ENCODE data around the gene CNTN5.

Gene CNTN5

DNA sequence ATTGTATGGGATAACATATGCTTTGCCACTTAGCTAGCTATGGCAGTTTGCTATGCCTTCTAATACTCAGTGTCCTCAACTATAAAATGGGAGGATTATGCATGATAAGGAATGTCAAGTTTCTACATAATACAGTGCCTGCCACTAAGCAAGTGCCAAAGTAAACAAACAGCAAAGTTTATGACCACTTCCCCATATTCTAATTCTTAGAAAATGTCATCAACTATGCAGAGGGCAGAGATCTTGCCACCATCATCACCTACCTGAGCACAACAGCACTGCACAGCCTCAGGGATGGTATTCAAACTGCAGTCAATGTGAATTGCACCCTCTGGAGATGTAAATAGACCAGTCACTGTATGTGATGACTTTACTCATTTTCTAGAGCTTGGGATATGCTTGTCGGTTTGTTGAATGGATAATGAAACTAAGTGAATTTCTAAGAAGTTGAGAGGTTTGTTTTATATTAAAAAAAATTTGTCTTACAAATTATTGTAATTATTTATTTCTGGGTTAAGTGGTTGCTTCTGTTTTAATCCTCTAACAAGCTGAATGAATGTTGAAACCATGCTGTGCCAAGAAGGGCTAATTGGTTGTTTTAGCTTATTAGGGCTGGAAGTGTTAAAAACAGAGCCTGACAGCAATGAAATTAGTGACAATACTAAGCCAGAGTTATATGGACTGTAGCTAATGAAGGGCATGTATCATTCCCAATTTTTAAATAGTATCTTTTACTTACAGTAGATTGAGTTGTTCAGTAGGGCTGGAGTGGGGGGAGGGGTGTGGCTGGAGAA is 398.4 kb downstream of the CNTN5 start:
- Histone ChIP-seq H3K4me3 (no peak overlapping the region), H3K4me1 (no peaks in the 10 kb centered on the region), H3K27ac (no peak overlapping the region), H3K9me3 (no peaks in the 10 kb centered on the region), H3K36me3 (no peaks in the 10 kb centered on the region), H3K27me3 (no peaks in the 10 kb centered on the region)
- intact Hi-C loops (cut with DNase I; ENCODE audit: low total_unique reads) = no loop called here
- no peak for DNase-seq
- TF ChIP-seq, protein P1, sequence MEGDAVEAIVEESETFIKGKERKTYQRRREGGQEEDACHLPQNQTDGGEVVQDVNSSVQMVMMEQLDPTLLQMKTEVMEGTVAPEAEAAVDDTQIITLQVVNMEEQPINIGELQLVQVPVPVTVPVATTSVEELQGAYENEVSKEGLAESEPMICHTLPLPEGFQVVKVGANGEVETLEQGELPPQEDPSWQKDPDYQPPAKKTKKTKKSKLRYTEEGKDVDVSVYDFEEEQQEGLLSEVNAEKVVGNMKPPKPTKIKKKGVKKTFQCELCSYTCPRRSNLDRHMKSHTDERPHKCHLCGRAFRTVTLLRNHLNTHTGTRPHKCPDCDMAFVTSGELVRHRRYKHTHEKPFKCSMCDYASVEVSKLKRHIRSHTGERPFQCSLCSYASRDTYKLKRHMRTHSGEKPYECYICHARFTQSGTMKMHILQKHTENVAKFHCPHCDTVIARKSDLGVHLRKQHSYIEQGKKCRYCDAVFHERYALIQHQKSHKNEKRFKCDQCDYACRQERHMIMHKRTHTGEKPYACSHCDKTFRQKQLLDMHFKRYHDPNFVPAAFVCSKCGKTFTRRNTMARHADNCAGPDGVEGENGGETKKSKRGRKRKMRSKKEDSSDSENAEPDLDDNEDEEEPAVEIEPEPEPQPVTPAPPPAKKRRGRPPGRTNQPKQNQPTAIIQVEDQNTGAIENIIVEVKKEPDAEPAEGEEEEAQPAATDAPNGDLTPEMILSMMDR (IDR thresholded peaks at IDR 0.05) = no peak

DNA sequence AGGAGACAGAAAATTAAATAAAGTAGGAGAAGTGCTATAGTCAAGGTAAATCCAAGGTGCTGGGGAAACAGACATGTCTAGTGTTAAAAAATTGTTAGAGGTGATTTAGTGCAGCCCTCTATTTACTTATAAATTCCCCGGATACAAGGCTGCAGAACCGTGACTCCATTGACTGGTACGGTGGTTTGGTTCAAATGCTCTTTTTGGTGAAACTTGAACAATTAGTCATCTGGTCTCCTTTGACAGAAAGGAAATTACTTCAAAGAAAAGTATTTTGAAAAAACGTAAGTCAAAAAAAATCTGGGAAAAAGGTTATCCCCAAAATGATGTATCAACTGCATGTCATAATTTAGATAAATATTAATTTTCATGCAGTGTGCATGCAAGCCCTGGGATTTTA is 399.2 kb downstream of the CNTN5 start:
- intact Hi-C loops (cut with DNase I; ENCODE audit: low total_unique reads) = no loop called here
- DNase-seq = no peak
- Histone ChIP-seq H3K27me3 (no peaks in the 10 kb centered on the region), H3K4me1 (no peaks in the 10 kb centered on the region), H3K9me3 (no peaks in the 10 kb centered on the region), H3K4me3 (no peak overlapping the region), H3K36me3 (no peaks in the 10 kb centered on the region), H3K27ac (no peak overlapping the region)
- TF ChIP-seq, protein P1 (IDR thresholded peaks at IDR 0.05) = no peak

DNA sequence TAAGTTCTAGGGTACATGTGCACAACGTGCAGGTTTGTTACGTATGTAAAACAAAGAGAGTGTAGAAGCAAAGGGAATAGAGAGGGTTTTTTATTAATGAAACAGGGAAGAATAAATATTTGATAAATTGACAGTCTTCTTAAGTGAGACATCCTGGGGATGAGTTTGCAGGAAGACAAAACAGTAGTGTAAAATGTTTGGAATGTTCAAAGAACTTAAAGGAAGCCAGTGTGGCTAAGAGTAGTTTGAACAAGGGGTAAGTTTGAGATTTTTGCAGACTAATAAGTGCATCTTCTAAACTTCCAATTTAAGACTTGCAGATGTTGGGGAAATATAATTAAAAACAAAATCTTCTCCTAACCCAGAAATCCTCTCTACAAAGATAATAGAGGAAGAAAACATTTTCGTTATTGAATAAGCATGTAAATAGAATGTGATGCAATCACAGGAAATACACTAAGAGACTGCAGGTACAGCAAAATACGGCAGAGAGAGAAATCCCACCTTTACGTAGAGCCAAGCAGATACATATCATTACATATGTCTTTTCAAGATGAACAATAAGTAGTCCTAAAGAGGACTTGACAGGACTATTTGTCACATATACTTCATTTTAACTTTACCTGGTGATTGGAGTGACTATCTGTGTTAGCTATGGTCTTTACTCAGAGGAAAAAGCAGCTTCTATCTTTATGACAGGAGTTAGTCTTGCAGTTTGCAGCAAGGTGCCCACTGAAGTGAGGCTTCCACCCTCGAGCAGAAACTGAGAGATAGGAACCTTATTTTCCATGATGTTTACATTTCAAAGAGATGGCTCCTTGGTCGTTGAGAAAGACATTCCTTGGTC is 402.1 kb downstream of the CNTN5 start:
- Histone ChIP-seq H3K4me1 (no peaks in the 10 kb centered on the region), H3K4me3 (no peak overlapping the region), H3K27ac (no peak overlapping the region), H3K36me3 (no peaks in the 10 kb centered on the region), H3K27me3 (no peaks in the 10 kb centered on the region), H3K9me3 (no peaks in the 10 kb centered on the region)
- TF ChIP-seq, protein P1 (IDR thresholded peaks at IDR 0.05) = no peak
- DNase-seq = no peak
- intact Hi-C loops (cut with DNase I; ENCODE audit: low total_unique reads) = no loop called here

DNA sequence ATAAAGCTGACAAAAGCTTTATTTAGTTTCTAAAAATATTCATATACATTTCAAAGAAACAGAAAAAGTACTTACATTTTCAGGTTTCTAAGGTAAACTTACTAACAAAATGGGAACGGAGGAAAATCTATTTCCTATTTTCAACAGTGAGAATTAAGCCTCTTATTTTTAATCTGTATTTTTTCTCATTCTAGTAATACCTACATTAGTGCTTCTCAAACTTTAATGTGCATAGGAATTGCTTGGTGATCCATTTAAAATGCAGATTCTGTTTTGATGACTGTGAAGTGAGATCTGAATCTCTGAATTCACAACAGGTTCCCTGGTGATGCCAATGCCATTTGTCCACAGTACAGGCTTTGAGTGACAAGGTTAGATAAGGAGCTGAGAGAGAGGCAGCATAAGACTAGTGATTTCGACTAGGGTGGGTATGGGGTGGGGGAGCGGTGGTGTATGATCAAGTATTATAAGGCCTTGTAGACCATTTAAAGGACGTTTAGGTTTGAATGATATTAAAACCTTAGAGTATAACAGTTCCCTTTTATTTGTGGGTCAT is 402.8 kb downstream of the CNTN5 start:
- Histone ChIP-seq H3K9me3 (no peaks in the 10 kb centered on the region), H3K4me3 (no peak overlapping the region), H3K36me3 (no peaks in the 10 kb centered on the region), H3K27me3 (no peaks in the 10 kb centered on the region), H3K27ac (no peak overlapping the region), H3K4me1 (no peaks in the 10 kb centered on the region)
- intact Hi-C loops (cut with DNase I; ENCODE audit: low total_unique reads) = no loop called here
- DNase-seq = no peak
- TF ChIP-seq, protein P1 (IDR thresholded peaks at IDR 0.05) = no peak

DNA sequence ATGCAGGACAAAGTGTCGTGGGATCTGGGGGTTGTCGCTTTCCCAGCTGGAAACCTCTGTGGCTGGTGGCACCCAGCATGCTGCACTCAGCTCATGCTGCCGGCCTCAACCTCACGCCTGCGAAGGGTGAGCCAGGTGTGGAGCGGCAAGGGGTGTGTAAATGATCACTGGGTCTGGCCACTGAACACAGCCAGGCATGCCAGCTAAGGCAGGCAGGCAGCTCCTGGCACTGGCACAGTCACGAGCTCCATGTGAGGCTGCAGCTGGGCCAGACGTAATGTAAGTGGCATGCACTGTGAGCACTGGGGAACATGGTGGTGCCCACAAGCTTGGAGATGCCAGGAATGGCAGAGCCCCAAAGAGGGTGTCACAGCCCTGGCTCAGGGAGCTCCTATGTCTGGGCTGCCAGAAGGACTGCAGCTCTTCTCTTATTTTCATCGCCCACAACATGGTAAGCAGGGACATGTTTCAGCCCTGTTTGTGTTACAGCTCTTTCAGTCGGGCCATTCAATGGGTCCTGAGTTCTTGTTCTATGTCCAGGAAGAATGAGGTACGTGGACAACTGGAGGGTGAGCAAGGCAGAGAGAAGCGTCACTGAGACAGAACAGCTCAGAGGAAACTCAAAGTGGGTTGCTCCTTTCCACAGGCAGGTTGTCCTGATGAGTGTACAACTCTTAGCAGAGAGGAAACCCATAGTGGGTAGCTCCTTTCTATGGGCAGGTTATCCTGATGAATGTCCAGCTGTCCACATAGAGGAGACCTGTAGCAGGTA is 403.8 kb downstream of the CNTN5 start:
- TF ChIP-seq, protein P1 (IDR thresholded peaks at IDR 0.05) = no peak
- no peaks in the 10 kb centered on the region for H3K36me3 ChIP-seq
- H3K4me3 ChIP-seq = no peak overlapping the region
- no peaks in the 10 kb centered on the region for H3K9me3 ChIP-seq
- no peak for DNase-seq
- H3K27ac ChIP-seq = no peak overlapping the region
- intact Hi-C loops (cut with DNase I; ENCODE audit: low total_unique reads) = no loop called here
- H3K27me3 ChIP-seq = no peaks in the 10 kb centered on the region
- H3K4me1 ChIP-seq = no peaks in the 10 kb centered on the region
